Effector memory CD4-positive, alpha-beta T cell (primary cell): ENCODE measurements around the gene SH3PXD2A.

Experiments
- DNase-seq, 3 donors: peaks; one replicate each; pipeline ENCODE4 v3.0.0-alpha.2; 2020
- H3K27ac ChIP-seq: 2 replicates; pipeline ENCODE4 v1.7.0; 2013; ENCODE audit warnings: mild to moderate bottlenecking, low read length, moderate library complexity; ENCODE audit not compliant: insufficient read depth, poor library complexity, severe bottlenecking
- H3K27me3 ChIP-seq: replicated peaks from 2 replicates; pipeline ENCODE4 v1.7.0; 2013; ENCODE audit warnings: mild to moderate bottlenecking, low read length; ENCODE audit not compliant: insufficient read depth, control insufficient read depth, poor library complexity, severe bottlenecking
- H3K36me3 ChIP-seq: 2 replicates; pipeline ENCODE4 v1.7.0; 2013; ENCODE audit warnings: mild to moderate bottlenecking, low read length, moderate library complexity; ENCODE audit not compliant: control insufficient read depth, insufficient read depth
- H3K4me1 ChIP-seq: 2 replicates; pipeline ENCODE4 v1.7.0; 2013; ENCODE audit warnings: low read length, mild to moderate bottlenecking; ENCODE audit not compliant: control insufficient read depth, insufficient read depth, poor library complexity, severe bottlenecking
- H3K4me3 ChIP-seq: 2 replicates; pipeline ENCODE4 v1.7.0; 2013; ENCODE audit warnings: low read length, low read depth, mild to moderate bottlenecking; ENCODE audit not compliant: insufficient read depth, poor library complexity, severe bottlenecking
- H3K9me3 ChIP-seq: 2 replicates; pipeline ENCODE4 v1.7.0; 2013; ENCODE audit warnings: mild to moderate bottlenecking, low read length, moderate library complexity; ENCODE audit not compliant: control insufficient read depth

The SH3PXD2A gene

GRCh38 chr10:103824281-103824680 is 31.1 kb downstream of the SH3PXD2A start:
- no peak for DNase-seq
- Histone ChIP-seq H3K4me1 (no peaks in the 10 kb centered on the region), H3K27ac (no peak overlapping the region), H3K36me3 (no peaks in the 10 kb centered on the region), H3K4me3 (no peak overlapping the region), H3K9me3 (no peaks in the 10 kb centered on the region), H3K27me3 (no peaks in the 10 kb centered on the region)

- H3K27ac ChIP-seq: no peak overlapping the region
- no peaks in the 10 kb centered on the region for H3K36me3 ChIP-seq
- H3K4me3 ChIP-seq: no peak overlapping the region
- no peaks in the 10 kb centered on the region for H3K9me3 ChIP-seq
- no peaks in the 10 kb centered on the region for H3K27me3 ChIP-seq
- no peaks in the 10 kb centered on the region for H3K4me1 ChIP-seq
- no peak for DNase-seq
Measured at GRCh38 chr10:103823706-103824272, 31.6 kb downstream of the SH3PXD2A start.

GRCh38 chr10:103822800-103823199 is 32.6 kb downstream of the SH3PXD2A start:
- Histone ChIP-seq H3K27me3 (no peaks in the 10 kb centered on the region), H3K4me3 (no peak overlapping the region), H3K4me1 (no peaks in the 10 kb centered on the region), H3K27ac (no peak overlapping the region), H3K9me3 (no peaks in the 10 kb centered on the region), H3K36me3 (no peaks in the 10 kb centered on the region)
- no peak for DNase-seq

- H3K36me3 ChIP-seq: no peaks in the 10 kb centered on the region
- H3K4me3 ChIP-seq: no peak overlapping the region
- no peak overlapping the region for H3K27ac ChIP-seq
- no peaks in the 10 kb centered on the region for H3K4me1 ChIP-seq
- no peaks in the 10 kb centered on the region for H3K9me3 ChIP-seq
- no peaks in the 10 kb centered on the region for H3K27me3 ChIP-seq
- DNase-seq: no peak
Measured at GRCh38 chr10:103822107-103822716, 33.2 kb downstream of the SH3PXD2A start.

GRCh38 chr10:103820101-103821062 is 35.0 kb downstream of the SH3PXD2A start:
- no peak for DNase-seq
- Histone ChIP-seq H3K27me3 (no peaks in the 10 kb centered on the region), H3K27ac (no peak overlapping the region), H3K4me1 (no peaks in the 10 kb centered on the region), H3K9me3 (no peaks in the 10 kb centered on the region), H3K36me3 (no peaks in the 10 kb centered on the region), H3K4me3 (no peak overlapping the region)

- no peaks in the 10 kb centered on the region for H3K27me3 ChIP-seq
- no peak overlapping the region for H3K27ac ChIP-seq
- H3K9me3 ChIP-seq: no peaks in the 10 kb centered on the region
- DNase-seq: no peak
- no peaks in the 10 kb centered on the region for H3K4me1 ChIP-seq
- no peaks in the 10 kb centered on the region for H3K36me3 ChIP-seq
- H3K4me3 ChIP-seq: no peak overlapping the region
Measured at GRCh38 chr10:103819493-103819892, 35.9 kb downstream of the SH3PXD2A start.

GRCh38 chr10:103818765-103819374 is 36.5 kb downstream of the SH3PXD2A start:
- Histone ChIP-seq H3K27ac (no peak overlapping the region), H3K36me3 (no peaks in the 10 kb centered on the region), H3K27me3 (no peaks in the 10 kb centered on the region), H3K9me3 (no peaks in the 10 kb centered on the region), H3K4me3 (no peak overlapping the region), H3K4me1 (no peaks in the 10 kb centered on the region)
- no peak for DNase-seq

- Histone ChIP-seq H3K36me3 (no peaks in the 10 kb centered on the region), H3K9me3 (no peaks in the 10 kb centered on the region), H3K27me3 (no peaks in the 10 kb centered on the region), H3K4me1 (no peaks in the 10 kb centered on the region), H3K27ac (no peak overlapping the region), H3K4me3 (no peak overlapping the region)
- DNase-seq: no peak
Measured at GRCh38 chr10:103818105-103818504, 37.3 kb downstream of the SH3PXD2A start.

GRCh38 chr10:103816431-103816830 is 38.9 kb downstream of the SH3PXD2A start:
- Histone ChIP-seq H3K4me3 (no peak overlapping the region), H3K27me3 (no peaks in the 10 kb centered on the region), H3K27ac (no peak overlapping the region), H3K4me1 (no peaks in the 10 kb centered on the region), H3K9me3 (no peaks in the 10 kb centered on the region), H3K36me3 (no peaks in the 10 kb centered on the region)
- no peak for DNase-seq
